MM.1S (cell line): ENCODE results near the gene PDZRN3.

Experiments used
- CTCF ChIP-seq: fragments of 300-600 bp; sonication (generic); IDR thresholded peaks from 2 replicates; pipeline ENCODE4 v1.5.1; 2016; ENCODE audit warnings: antibody characterized with exemption, low read length, mixed read lengths
- EZH2 ChIP-seq: fragments of 300-600 bp; sonication (generic); optimal IDR thresholded peaks from 2 replicates; pipeline ENCODE3; 2017; ENCODE audit warnings: low read depth, mild to moderate bottlenecking, antibody characterized with exemption, low read length, mixed read lengths
- EZH2phosphoT487 ChIP-seq: fragments of 300-600 bp; sonication (generic); IDR thresholded peaks from 2 replicates; pipeline ENCODE4 v1.6.1; 2018; ENCODE audit warnings: antibody characterized with exemption, low read length

- no peak for TF ChIP-seq CTCF
- no peak for TF ChIP-seq EZH2phosphoT487
- TF ChIP-seq EZH2 = no peak
Measured at GRCh38 chr3:73592154-73593144, 32.3 kb downstream of the PDZRN3 start.
